ENCODE data around the gene TPD52L3.

The TPD52L3 gene

DNA sequence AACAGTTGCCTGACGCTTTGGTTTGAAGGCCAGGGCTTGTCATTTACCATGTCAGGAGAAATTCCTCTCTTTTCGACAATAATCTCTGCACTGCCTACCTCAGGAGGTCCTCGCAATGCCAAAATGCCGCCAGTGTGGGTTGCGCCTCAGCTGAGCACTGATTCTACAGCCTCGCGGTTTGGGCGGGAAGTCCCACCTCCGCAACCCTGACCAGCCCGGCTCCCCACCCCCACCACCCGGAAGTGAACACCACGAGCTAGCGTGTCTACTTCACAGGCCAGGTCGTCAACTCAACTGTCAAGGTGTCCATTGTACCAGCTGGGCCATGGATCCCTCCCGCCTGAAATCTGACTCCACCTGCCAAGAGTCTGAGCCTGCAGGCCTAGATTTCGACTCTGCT is at the start of gene TPD52L3:
Gene TPD52L3, plus strand, starts transcription at position 273 of the 400 bp plus-strand sequence. CDS start 221 bp downstream, outside the sequence.
- no peak for DNase-seq

GRCh38 chr9:6301858-6302257 is 26.3 kb upstream of the TPD52L3 start:
- DNase-seq: no peak

DNA sequence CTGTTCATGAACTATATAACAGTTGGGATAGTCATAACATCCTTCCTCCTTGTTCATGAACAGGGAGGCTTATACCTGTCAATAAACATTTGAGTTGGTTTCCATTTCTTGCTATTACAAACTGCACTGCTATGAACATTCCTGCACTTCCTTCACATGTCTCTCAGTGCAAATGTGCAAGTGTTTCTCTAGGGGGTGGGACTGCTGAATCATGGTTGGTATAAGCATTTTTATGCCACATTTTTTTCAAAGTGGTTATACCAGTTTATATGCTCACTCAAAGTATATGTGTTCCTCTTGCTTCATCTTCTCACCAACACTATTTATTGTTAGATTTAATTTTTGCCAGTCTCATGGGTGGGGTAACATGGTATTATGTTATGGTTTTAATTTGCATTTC is 25.8 kb upstream of the TPD52L3 start:
- DNase-seq: no peak

DNA sequence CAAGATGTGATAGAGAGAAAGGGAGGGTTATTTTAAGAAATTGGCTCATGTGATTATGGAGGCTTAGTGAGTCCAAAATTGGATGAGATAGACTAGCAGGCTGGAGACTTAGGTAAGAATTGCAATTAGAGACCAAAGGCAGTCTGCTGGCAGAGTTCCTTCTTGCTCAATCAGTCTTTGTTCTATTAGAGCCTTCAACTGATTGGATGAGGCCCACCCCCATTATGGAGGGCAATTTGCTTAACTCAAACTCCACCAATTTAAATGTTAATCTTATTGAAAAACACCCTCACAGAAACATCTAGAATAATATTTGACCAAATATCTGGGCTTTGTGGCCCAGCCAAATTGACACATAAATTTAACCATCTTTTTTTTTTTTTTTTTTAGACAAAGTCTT is 23.9 kb upstream of the TPD52L3 start:
- no peak for DNase-seq

DNA sequence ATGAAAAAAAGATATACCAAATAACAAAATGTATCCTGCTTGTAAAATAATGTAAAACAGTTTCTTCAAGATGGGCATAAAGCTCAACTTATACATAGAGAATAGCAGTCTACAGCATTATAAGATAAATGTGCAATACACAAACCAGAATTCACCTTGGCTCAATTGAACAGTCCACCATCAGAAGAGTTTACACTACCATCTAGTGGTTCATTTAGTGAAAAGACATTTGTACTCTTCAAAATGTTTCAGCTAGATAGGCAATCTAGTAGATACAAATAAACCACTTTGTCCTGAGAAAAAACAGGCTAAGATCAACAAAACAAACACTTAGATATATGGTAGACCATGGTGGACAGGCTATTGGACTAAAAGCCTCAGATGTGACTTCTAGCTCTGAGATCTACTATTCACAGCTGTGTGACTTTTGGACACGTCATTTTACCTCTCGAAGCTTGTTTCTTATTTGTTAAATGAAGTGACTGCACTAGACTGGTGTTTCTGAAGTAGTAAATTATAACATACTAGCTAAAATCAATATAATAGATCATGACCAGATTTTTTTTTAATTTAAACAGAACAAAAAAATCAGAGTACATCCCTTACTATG is 22.1 kb upstream of the TPD52L3 start:
- no peak for DNase-seq

DNA sequence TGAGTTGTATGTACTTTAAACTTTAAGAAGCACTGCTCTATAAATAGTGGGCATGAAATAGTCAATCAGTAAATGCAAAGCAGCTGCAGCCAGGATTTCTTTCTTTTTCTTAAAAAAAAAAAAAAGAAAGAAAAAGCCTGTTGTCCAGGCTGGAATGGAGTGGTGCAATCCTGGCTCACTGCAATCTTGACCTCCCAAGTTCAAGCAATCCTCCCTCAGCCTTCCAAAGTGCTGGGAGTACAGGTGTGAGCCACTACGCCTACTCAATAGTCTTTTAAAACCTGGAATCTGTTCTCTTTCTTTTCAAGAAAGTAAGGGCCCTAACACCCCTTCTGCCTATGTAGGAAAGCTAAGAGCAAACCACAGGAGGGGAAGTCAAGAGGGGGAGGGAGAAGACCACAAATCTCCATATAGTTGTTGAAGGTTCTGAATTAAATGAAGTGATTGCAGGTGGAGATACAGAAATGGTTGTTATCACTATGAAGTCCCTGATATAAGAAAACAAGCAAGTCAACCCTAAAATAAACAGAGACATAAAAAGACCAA is 20.6 kb upstream of the TPD52L3 start:
- DNase-seq: no peak

DNA sequence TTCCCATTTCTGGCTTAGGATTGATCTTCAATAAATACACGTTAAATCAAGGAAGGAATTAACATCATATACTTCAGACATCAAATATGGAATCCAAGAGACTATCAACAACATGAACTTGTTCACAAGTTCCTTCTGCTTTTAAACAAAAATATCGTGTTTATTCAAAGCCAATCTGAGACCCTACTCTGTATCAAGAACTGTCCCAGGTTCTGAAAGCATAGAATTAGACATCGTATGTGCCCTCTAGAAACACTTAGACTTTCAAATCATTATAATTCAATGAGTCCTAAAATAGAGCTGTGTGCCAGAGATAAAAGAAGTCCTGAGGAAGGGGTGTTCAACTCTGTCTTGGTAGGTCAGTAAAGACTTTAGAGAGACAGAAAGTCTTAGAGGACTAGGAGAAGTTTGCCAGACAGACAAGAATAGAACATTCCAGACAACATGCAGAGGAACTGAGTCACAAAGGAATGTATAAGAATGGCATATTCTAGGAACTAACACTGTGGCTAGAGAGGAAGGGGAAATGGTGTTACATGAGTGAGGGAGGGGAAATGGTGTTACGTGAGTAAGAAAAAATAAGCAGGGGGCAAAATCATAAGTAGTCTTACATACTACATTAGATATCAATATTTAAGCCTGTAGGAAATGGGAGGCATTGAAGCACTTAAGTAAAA is 2.9 kb downstream of the TPD52L3 start:
- DNase-seq: no peak

DNA sequence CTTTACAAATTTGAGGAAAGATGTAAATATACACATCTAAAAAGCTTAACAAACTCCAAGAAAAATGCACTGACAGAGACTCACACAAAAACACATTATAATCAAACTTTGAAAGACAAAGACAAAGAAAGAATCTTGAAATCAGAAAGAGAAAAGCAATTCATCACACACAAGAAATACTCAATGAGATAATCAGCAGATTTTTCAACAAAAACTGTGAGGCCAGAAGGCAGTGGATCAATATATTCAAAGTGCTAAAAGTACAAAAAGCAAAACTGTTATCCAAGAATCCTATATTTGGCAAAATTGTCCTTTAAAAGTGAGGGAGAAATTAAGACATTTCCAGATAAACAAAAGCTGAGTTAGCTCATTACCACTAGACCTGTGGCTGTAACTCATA is 6.1 kb downstream of the TPD52L3 start:
- DNase-seq: no peak

- DNase-seq: no peak
Observed at GRCh38 chr9:6348766-6349165, 20.6 kb downstream of the TPD52L3 start.

GRCh38 chr9:6351737-6352136 is 23.6 kb downstream of the TPD52L3 start:
- DNase-seq: no peak

DNA sequence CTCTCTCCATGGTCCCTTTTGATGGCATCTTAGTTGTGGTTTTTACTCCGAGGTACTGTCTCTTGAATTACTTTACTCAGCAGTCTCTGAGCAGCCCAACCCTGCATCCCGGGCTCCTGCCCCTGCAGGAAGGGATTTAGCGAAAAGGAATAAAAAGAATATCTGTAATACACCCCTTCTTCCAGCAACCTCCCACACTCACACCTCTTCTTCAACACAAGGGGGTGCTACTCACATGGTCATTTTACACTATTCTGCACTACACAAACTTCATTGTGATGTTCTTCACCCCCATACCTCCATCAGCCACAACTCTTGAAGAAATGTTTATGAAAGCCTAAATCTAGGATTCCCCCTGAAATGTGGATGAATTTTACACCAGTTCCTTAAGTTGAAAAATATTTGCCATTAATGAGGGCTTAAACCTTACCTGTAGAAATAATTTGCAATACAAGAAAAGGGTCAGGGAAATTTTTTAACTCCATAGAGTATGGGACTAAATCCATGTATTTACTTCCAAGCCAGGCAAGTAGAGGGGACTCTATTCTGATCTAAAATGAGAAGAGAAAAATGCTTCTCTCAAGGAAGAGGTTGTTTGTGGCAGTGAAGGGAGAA is 26.0 kb downstream of the TPD52L3 start:
- DNase-seq: no peak

DNA sequence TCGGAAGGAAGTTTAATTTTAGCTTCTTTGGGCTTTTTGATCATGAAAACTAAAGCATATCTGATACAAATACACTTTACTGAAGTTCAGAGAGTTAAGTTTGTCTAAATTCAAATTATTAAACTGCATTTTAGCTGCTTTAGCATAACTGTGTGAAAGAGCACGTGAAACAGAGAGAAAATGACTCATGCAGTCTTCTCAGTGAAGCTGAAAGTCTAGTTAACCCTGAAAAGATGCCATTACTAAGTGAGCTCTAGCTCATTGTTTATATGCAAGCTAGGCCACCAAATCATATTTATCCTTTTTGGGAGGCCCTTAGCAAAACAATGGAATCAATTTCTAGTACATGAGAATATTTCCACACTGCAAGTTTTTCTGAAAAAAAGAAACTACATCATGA is 27.6 kb downstream of the TPD52L3 start:
- no peak for DNase-seq

DNA sequence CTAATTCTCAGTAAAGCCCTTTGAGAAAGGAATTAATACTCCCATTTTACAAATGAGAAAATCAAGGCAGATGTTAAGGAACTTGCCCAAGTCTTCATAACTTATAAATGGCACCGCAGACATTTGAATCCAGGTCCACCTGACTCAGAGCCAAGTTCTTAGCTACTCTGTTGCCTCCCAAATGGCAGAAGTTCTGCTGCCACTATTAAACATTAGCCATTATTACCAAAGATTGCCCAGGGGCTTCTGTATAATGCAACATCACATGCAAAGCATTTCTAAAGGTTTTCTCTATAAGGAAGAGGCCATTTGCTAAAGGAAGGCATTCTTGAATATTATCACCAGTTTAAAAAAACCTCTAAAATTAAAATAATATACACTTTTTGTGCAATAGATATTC is 28.3 kb downstream of the TPD52L3 start:
- no peak for DNase-seq

DNA sequence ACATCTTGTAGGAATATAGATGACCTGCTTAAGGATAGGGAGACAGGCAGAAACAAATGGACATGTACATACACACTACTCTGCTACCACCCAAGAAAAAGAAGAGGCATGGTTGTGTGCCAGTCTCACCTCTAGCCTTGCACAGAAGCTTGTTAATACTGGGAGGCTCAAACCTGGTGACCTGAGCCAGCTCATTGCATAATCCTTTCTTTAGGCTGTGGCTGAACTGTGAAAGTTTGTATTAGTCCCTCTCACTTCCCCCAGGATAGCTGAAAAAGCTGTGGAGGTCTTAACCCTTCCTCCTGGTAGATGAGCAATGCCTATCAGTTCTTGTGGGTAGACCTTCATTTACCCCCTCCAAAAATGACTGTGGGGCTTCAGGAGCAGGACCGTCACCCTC is 28.7 kb downstream of the TPD52L3 start:
- no peak for DNase-seq

DNA sequence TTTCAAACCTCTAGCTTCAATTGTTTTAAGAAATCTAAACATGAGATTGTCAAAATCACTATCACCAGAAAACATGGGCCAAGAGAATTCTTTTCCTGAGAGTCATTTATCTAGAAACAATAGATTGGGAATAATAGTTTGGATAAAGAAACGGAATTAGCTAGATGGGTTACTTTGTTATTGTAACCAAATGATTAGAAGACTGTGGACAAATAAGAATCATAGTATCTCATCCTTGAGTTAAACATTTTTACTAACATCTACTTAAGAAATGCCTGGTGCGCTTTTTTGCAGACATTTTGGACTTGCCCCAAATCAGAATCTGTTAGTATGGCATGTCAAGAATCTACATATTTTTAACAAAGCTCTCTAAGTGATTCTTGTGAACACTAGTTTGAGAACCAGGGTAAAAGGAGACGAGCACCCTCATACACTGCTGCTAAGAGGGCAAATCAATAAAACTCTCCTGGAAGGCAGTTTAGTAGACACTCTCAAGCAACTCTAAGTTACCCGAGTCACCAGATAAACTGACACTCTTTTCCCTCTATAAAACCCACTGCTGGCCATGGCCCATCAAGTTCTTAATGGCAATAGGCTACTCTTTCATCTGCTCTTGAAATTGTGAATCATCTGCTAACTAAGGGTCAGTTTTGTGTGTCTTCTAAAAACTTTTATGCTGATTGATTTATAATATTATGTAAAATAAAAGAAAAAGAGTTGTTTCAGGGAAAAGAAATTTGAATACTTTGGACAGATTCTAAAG is 39.1 kb downstream of the TPD52L3 start:
- no peak for DNase-seq

- DNase-seq: no peak
Observed at GRCh38 chr9:6368831-6369230, 40.7 kb downstream of the TPD52L3 start.

Data from activated CD4-positive, CD25-positive, alpha-beta regulatory T cell treated with anti-CD3 and anti-CD28 coated beads, Interleukin-2, amount 50 U/mL, for 72 hours (primary cell).